ENCODE results near the gene MRM3. TPM values are rescaled to one million over a fixed set of nuclear protein-coding genes. Genes with fewer than 3 reads are reported as not detected.
"Not testable (repeated sequence)": the region's sequence is repeated elsewhere in the genome, so short reads cannot be mapped to it uniquely, and the experiment has no call there.

MRM3 gene
- total RNA-seq, 2 donors from 2014 or later = 19.9 to 30.0 TPM

GRCh38 chr17:797236-797840, 15.2 kb downstream of the MRM3 start:
- Mint-ChIP-seq H3K4me3 (no peak overlapping the region), H3K9me3 (no peaks in the 10 kb centered on the region), H3K27me3 (no peaks in the 10 kb centered on the region), H3K36me3 (ENCODE audit: low read depth) (peaks cover 5% of the 10 kb centered on the region), H3K27ac (no peak overlapping the region), H3K4me1 (no peaks in the 10 kb centered on the region)
- ATAC-seq (replicated peaks) = no peak

- Mint-ChIP-seq H3K4me3 (no peak overlapping the region), H3K27me3 (no peaks in the 10 kb centered on the region), H3K36me3 (ENCODE audit: low read depth) (no peaks in the 10 kb centered on the region), H3K4me1 (no peaks in the 10 kb centered on the region), H3K27ac (no peak overlapping the region), H3K9me3 (no peaks in the 10 kb centered on the region)
- ATAC-seq (replicated peaks) = no peak
These were observed 16.1 kb downstream of the MRM3 start for GRCh38 chr17:798246-798645.

- Mint-ChIP-seq H3K36me3 (ENCODE audit: low read depth) (no peaks in the 10 kb centered on the region), H3K9me3 (no peaks in the 10 kb centered on the region), H3K4me3 (no peak overlapping the region), H3K4me1 (no peaks in the 10 kb centered on the region), H3K27me3 (no peaks in the 10 kb centered on the region), H3K27ac (no peak overlapping the region)
- no peak for ATAC-seq (replicated peaks)
These were observed 17.1 kb downstream of the MRM3 start for GRCh38 chr17:799261-799660.

- no peaks in the 10 kb centered on the region for H3K27me3 Mint-ChIP-seq
- H3K4me1 Mint-ChIP-seq = no peaks in the 10 kb centered on the region
- no peak overlapping the region for H3K27ac Mint-ChIP-seq
- no peak overlapping the region for H3K4me3 Mint-ChIP-seq
- H3K9me3 Mint-ChIP-seq = no peaks in the 10 kb centered on the region
- H3K36me3 Mint-ChIP-seq (ENCODE audit: low read depth) = no peaks in the 10 kb centered on the region
- ATAC-seq (replicated peaks) = no peak
These were observed 18.5 kb downstream of the MRM3 start for GRCh38 chr17:800446-801242.

- no peak overlapping the region for H3K27ac Mint-ChIP-seq
- H3K9me3 Mint-ChIP-seq = no peaks in the 10 kb centered on the region
- no peaks in the 10 kb centered on the region for H3K27me3 Mint-ChIP-seq
- H3K4me1 Mint-ChIP-seq = no peaks in the 10 kb centered on the region
- ATAC-seq (replicated peaks) = no peak
- no peak overlapping the region for H3K4me3 Mint-ChIP-seq
- H3K36me3 Mint-ChIP-seq (ENCODE audit: low read depth) = no peaks in the 10 kb centered on the region
These were observed 19.5 kb downstream of the MRM3 start for GRCh38 chr17:801660-802059.

GRCh38 chr17:802481-802880, 20.3 kb downstream of the MRM3 start:
- Mint-ChIP-seq H3K9me3 (no peaks in the 10 kb centered on the region), H3K4me3 (no peak overlapping the region), H3K27me3 (no peaks in the 10 kb centered on the region), H3K4me1 (no peaks in the 10 kb centered on the region), H3K36me3 (ENCODE audit: low read depth) (no peaks in the 10 kb centered on the region), H3K27ac (no peak overlapping the region)
- ATAC-seq (replicated peaks) = no peak

GRCh38 chr17:802901-803881, 21.0 kb downstream of the MRM3 start:
- Mint-ChIP-seq H3K36me3 (ENCODE audit: low read depth) (no peaks in the 10 kb centered on the region), H3K27me3 (no peaks in the 10 kb centered on the region), H3K27ac (no peak overlapping the region), H3K4me1 (no peaks in the 10 kb centered on the region), H3K9me3 (no peaks in the 10 kb centered on the region), H3K4me3 (no peak overlapping the region)
- ATAC-seq (replicated peaks) = no peak

- H3K9me3 Mint-ChIP-seq = no peaks in the 10 kb centered on the region
- H3K27me3 Mint-ChIP-seq = no peaks in the 10 kb centered on the region
- no peak overlapping the region for H3K4me3 Mint-ChIP-seq
- no peaks in the 10 kb centered on the region for H3K4me1 Mint-ChIP-seq
- no peaks in the 10 kb centered on the region for H3K36me3 Mint-ChIP-seq (ENCODE audit: low read depth)
- no peak overlapping the region for H3K27ac Mint-ChIP-seq
- no peak for ATAC-seq (replicated peaks)
These were observed 22.6 kb downstream of the MRM3 start for GRCh38 chr17:804541-805435.

GRCh38 chr17:805886-806285, 23.7 kb downstream of the MRM3 start:
- not testable (repeated sequence) for H3K27me3 Mint-ChIP-seq; ATAC-seq (replicated peaks); H3K9me3 Mint-ChIP-seq; H3K4me1 Mint-ChIP-seq; H3K36me3 Mint-ChIP-seq (ENCODE audit: low read depth); H3K27ac Mint-ChIP-seq; H3K4me3 Mint-ChIP-seq

- no peaks in the 10 kb centered on the region for H3K4me1 Mint-ChIP-seq
- no peaks in the 10 kb centered on the region for H3K27me3 Mint-ChIP-seq
- no peak overlapping the region for H3K4me3 Mint-ChIP-seq
- no peak for ATAC-seq (replicated peaks)
- no peak overlapping the region for H3K27ac Mint-ChIP-seq
- no peaks in the 10 kb centered on the region for H3K36me3 Mint-ChIP-seq (ENCODE audit: low read depth)
- no peaks in the 10 kb centered on the region for H3K9me3 Mint-ChIP-seq
These were observed 24.2 kb downstream of the MRM3 start for GRCh38 chr17:806346-806745.

GRCh38 chr17:806781-807522, 24.8 kb downstream of the MRM3 start:
- Mint-ChIP-seq H3K4me3 (no peak overlapping the region), H3K27me3 (no peaks in the 10 kb centered on the region), H3K27ac (no peak overlapping the region), H3K9me3 (no peaks in the 10 kb centered on the region), H3K36me3 (ENCODE audit: low read depth) (no peaks in the 10 kb centered on the region), H3K4me1 (no peaks in the 10 kb centered on the region)
- ATAC-seq (replicated peaks) = no peak

GRCh38 chr17:807523-808294, 25.6 kb downstream of the MRM3 start:
- Mint-ChIP-seq H3K4me1 (no peaks in the 10 kb centered on the region), H3K4me3 (no peak overlapping the region), H3K9me3 (no peaks in the 10 kb centered on the region), H3K27me3 (peaks cover 5% of the 10 kb centered on the region), H3K36me3 (ENCODE audit: low read depth) (no peaks in the 10 kb centered on the region), H3K27ac (no peak overlapping the region)
- ATAC-seq (replicated peaks) = no peak

Data from activated T-helper 17 cell treated with anti-CD3 and anti-CD28 coated beads, Interleukin-2, amount 50 U/mL, for 72 hours (primary cell).